Uterus (tissue), 2 donors: ENCODE results near the gene PTCHD1.

Experiments used
- CTCF ChIP-seq, 4 experiments: fragments of 200-600 bp in 2 of 4; fragments of 450-650 bp in 2 of 4; sonication (generic) in 2 of 4; IDR thresholded peaks; one replicate each; pipeline ENCODE4 v1.5.1; 2016 to 2019; ENCODE audit warnings: antibody characterized with exemption in 4 of 4, mild to moderate bottlenecking in 2 of 4, moderate library complexity in 1 of 4
- POLR2A ChIP-seq, 2 donors: fragments of 450-650 bp; IDR thresholded peaks; one replicate each; pipeline ENCODE4 v1.6.1; 2016; ENCODE audit warnings: antibody characterized with exemption in 2 of 2, mild to moderate bottlenecking in 1 of 2, moderate library complexity in 1 of 2

- TF ChIP-seq CTCF (IDR thresholded peaks at IDR 0.05) (no peak), POLR2A (IDR thresholded peaks at IDR 0.05) (no peak)
Observed at GRCh38 chrX:23366914-23367313, 32.3 kb downstream of the PTCHD1 start.
